Left lobe of liver (tissue), 2 donors: ENCODE results near the gene NFIX. TPM values are rescaled to one million over a fixed set of nuclear protein-coding genes. Genes with fewer than 3 reads are reported as not detected.
A peak's percentile ranks its signal among the peaks of the same experiment; 100 is the strongest.

ENCODE experiments used
- ATAC-seq: fragments of 200-7000 bp; cut with Tn5 transposase; one replicate; pipeline ENCODE4 v1.9.1; 2020; ENCODE audit warnings: mild to moderate bottlenecking, moderate library complexity
- DNase-seq: peaks from one replicate; pipeline ENCODE4 v3.0.0-alpha.2; 2020; ENCODE audit warnings: low spot score
- total RNA-seq: library from RNA; stranded (reverse); gene quantifications from one replicate; pipeline ENCODE4 v1.2.1, GENCODE V29; 2021
- donor health status: DM: no; HTN: no; CAD: no; lungs with moderate emphysema.
- donor health status: DM: no; HTN: yes; CAD: no.

The NFIX gene
- total RNA-seq, 1 donor from 2014 or later, result 41.4 TPM

DNA sequence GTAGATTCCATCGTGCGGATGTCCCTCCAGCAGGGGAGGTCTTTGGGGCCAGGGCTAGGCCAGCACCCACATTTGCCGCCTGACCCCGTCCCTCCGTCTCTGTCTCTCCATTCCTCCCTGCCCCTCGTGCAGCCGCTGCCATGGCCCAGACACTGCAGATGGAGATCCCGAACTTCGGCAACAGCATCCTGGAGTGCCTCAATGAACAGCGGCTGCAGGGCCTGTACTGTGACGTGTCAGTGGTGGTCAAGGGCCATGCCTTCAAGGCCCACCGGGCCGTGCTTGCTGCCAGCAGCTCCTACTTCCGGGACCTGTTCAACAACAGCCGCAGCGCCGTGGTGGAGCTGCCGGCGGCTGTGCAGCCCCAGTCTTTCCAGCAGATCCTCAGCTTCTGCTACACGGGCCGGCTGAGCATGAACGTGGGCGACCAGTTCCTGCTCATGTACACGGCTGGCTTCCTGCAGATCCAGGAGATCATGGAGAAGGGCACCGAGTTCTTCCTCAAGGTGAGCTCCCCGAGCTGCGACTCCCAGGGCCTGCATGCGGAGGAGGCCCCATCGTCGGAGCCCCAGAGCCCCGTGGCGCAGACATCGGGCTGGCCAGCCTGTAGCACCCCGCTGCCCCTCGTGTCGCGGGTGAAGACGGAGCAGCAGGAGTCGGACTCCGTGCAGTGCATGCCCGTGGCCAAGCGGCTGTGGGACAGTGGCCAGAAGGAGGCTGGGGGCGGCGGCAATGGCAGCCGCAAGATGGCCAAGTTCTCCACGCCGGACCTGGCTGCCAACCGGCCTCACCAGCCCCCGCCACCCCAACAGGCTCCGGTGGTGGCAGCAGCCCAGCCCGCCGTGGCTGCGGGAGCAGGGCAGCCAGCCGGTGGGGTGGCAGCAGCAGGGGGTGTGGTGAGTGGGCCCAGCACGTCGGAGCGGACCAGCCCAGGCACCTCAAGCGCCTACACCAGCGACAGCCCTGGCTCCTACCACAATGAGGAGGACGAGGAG is 140.1 kb downstream of the NFIX start:
- ATAC-seq (no peak), DNase-seq (no peak)

DNA sequence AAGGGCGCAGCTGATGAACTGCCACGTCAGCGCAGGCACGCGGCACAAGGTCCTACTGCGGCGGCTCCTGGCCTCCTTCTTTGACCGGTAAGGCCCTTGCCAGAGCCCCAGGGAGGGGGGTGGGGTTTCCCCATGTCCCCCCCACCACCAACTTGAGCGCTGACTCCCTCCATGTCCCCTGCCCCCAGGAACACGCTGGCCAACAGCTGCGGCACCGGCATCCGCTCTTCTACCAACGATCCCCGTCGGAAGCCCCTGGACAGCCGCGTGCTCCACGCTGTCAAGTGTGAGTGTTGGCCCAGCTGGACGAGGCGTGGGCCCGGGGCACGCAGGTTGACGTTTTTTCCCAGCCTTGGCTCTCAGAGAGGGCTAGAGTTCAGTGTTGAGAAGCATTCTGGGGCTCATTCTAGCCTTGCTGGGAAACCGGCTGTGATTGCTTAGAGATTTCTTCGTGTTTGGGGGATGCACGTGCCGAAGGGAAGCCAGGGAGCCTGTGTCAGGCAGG is 142.1 kb downstream of the NFIX start:
- no peak for DNase-seq

DNA sequence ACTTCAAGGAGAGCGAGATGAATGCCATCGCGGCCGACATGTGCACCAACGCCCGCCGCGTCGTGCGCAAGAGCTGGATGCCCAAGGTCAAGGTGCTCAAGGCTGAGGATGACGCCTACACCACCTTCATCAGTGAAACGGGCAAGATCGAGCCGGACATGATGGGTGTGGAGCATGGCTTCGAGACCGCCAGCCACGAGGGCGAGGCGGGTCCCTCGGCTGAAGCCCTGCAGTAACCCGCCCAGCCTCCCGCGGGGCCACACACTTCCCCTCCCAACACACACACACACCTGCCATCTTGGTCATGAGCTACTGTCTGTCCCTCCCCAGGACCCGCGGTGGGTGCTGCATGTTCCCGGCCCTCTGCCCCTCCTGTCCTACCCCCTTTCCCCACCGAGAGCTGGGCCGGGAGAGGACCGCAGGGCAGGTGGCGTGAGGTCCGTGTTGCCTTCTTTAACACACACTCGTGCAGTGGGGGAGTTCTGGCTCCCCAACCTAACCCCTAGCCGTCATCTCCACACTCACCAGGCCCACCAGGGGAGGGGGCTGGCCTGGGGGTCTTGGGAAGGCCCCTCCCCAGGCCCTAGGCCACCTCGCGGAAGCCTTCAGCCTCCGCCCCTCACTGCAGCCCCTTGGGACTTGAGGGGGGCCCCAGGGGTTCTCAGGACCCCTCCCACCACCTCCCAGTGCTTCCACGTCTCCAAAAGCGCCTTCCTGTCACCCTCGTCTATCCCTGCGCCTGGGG is 143.1 kb downstream of the NFIX start:
- no peak for ATAC-seq
- DNase-seq, result no peak

More for the DNA sequence above, 142.1 kb downstream of the NFIX start:
- no peak for ATAC-seq

DNA sequence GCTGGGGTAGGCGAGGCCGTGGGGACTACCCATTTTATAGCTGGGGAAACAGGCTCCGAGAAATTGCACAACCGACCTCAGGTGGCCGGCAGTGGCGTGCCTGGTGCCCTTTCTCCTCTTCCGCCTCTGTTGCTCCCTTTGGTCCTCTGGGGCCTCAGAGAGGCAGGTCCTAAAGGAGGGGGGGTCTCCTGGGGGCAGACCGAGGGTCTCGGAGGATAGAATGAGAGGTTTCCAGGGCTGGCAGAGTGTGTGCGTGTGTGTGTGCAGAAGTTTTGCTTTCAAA is 143.6 kb downstream of the NFIX start:
- ATAC-seq, result peak; percentile 21

DNA sequence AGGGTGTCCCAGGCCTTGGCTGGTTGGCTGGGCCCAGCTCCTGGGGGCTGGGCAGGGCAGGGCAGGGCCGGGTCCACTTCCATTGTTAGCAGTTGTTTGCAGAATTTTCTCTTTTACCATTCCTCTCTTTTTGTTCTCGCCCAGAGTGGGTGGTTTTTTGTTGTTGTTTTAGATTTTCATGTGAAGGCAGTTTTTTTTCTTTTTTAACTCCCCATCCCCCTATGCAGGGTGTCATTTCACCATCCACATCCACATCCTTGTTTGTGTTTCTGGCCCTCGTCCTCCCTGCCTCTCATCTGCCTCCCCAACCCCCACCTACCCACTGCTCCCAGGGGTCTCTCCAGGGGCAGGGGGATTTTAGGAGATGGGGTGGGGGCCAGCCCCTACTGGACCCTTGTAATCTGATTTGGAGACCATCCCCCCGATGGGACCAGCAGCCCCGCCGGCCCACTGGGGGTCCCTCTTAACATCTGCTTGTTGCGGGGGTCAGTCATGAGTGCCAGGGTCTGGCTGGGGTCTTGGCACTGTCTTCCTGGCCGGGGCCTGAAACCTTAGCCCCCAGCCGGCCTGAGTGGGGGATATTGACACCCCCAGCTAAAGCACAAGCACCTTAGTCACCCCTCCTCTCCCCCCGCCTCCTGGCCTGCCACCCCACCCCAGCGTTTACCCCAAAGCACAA is 144.5 kb downstream of the NFIX start:
- DNase-seq, result no peak
- ATAC-seq, result no peak

More for the DNA sequence above, 143.6 kb downstream of the NFIX start:
- no peak for DNase-seq

DNA sequence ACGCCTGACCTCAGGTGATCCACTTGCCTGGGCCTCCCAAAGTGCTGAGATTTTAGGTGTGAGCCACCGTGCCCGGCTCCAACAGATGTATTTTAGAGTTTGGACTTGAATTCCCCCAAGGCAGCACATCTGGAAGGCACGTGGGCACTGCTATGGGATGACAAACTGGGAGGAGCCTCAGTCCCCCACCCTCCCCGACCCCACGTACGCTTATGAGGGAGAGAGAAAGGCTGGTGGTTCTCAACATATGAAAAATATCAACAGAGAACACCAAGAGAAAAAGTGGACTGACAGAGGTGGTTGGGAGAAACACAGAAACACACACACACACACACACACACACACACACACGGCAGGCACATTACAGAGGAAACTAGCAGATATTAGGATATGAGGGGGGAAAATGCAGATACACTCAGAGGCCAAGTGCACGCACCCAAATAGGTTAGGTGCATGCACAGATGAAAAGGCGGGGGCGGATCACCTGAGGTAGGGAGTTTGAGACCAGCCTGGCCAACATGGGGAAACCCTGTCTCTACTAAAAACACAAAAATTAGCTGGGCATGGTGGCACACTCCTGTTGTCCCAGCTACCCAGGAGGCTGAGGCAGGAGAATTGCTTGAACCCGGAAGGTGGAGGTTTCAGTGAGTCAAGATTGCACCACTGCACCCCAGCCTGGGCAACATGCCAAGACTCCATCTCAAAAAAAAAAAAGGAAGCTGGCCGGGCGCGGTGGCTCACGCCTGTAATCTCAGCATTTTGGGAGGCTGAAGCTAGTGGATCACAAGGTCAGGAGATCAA is 151.7 kb downstream of the NFIX start:
- DNase-seq, result no peak
- no peak for ATAC-seq

Other genes starting within 250 kb of the NFIX start
- not detected for gene BEST2, start 243.7 kb upstream of the NFIX start, total RNA-seq
- gene HOOK2, start 219.9 kb upstream of the NFIX start, total RNA-seq, result 23.2 TPM
- 16.3 TPM for gene JUNB, start 204.0 kb upstream of the NFIX start, total RNA-seq
- gene PRDX2, start 193.7 kb upstream of the NFIX start, total RNA-seq, result 224 TPM
- 1.5 TPM for gene THSD8, start 193.4 kb upstream of the NFIX start, total RNA-seq
- gene RNASEH2A, start 188.9 kb upstream of the NFIX start, total RNA-seq, result 3.0 TPM
- not detected for gene RTBDN, start 160.9 kb upstream of the NFIX start, total RNA-seq
- gene MAST1, start 157.0 kb upstream of the NFIX start, total RNA-seq, result 0.86 TPM
- gene DNASE2, start 114.0 kb upstream of the NFIX start, total RNA-seq, result 22.3 TPM
- gene KLF1, start 108.3 kb upstream of the NFIX start, total RNA-seq, result 0.35 TPM
- gene GCDH, start 104.3 kb upstream of the NFIX start, total RNA-seq, result 109 TPM
- gene SYCE2, start 76.2 kb upstream of the NFIX start, total RNA-seq, result not detected
- gene FARSA, start 61.8 kb upstream of the NFIX start, total RNA-seq, result 34.2 TPM
- gene CALR, start 56.9 kb upstream of the NFIX start, total RNA-seq, result 1,041 TPM
- gene RAD23A, start 49.6 kb upstream of the NFIX start, total RNA-seq, result 42.6 TPM
- gene GADD45GIP1, start 38.3 kb upstream of the NFIX start, total RNA-seq, result 12.0 TPM
- gene DAND5, start 25.9 kb upstream of the NFIX start, total RNA-seq, result not detected
- gene LYL1, start 107.4 kb downstream of the NFIX start, total RNA-seq, result 1.5 TPM
- 15.8 TPM for gene TRMT1, start 121.3 kb downstream of the NFIX start, total RNA-seq
- gene NACC1, start 122.8 kb downstream of the NFIX start, total RNA-seq, result 26.7 TPM
- gene STX10, start 154.9 kb downstream of the NFIX start, total RNA-seq, result 22.7 TPM
- gene IER2, start 154.9 kb downstream of the NFIX start, total RNA-seq, result 26.5 TPM